HG03460 (cell line): ENCODE results near the gene EIF5AL1.
"Not testable (repeated sequence)": the region's sequence is repeated elsewhere in the genome, so short reads cannot be mapped to it uniquely, and the experiment has no call there.

Source experiments
- ATAC-seq: cut with Tn5 transposase; IDR thresholded peaks from one replicate; pipeline ENCODE4 v1.9.1; 2021; ENCODE audit not compliant: unreplicated experiment

The EIF5AL1 gene

GRCh38 chr10:79555354-79556309, 43.3 kb downstream of the EIF5AL1 start:
- ATAC-seq: no peak

DNA sequence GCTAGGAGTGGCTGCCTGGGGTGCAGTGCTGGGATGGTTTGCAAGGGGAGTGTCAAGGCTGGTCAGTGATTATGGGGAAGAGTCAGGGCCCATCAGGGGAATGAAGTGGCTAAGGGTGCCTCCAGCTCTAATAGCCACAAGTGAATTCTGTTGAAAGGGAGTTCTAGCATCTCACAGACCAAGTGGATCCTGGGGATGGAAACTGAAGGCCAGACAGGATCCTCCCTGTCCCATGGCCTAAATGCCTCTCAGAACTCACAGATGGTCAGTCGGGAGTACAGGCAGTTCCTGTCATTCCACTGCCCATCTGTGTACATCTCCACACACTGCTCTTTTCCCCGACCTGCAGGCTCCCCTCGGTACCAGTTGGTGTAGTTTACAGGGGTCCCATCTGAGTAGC, 44.6 kb downstream of the EIF5AL1 start:
- ATAC-seq: not testable (repeated sequence)

DNA sequence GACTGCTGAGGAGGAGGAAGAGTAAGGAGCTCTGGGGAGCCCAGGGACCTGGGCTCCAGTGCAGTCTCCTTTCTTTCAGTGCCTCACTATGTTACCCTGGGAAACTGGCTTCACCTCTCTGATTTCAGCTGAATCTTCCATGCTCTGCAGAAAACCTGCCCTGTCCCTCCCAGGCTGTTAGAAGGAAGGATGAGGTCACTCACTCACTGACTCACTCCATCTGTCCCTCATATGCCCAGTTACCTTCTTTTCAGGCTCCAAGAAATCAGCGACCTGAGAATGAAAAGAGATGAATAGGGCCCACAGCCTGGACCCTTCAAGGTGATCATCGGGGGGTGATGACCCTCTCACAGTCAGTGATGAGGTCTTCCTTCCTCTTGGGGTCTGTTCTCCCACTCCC, 47.4 kb downstream of the EIF5AL1 start:
- ATAC-seq: no peak

DNA sequence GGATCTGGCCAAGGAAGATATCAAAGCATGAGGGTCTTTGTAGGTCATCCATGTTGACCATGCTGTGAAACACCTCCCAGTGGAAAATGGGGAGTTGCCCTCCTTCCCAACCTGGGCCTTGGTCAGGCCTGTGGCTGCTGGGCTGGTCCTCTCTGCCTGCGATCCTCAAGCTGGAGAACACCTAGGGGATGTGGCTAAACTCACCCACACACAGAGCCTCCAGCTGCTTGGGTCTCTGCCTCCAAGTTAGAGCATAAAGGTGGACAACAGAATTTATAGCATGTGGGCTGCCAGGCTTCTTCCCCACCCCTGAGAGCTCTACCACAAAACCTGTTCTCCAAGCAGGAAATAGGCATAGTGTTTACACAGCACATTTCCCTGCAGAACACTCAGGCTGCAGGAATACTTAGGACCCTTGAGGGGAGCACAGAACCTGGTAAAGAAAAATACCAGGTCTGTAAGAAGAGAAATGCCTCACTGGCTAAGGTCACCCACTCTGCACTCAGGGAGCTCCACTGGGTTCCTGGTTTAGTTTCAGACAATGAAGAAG, 47.9 kb downstream of the EIF5AL1 start, which contains the start of gene SFTPA2:
Gene SFTPA2, minus strand, starts transcription at position 248 of the 550 bp plus-strand sequence. CDS start 924 bp downstream, outside the sequence.
- ATAC-seq: no peak

DNA sequence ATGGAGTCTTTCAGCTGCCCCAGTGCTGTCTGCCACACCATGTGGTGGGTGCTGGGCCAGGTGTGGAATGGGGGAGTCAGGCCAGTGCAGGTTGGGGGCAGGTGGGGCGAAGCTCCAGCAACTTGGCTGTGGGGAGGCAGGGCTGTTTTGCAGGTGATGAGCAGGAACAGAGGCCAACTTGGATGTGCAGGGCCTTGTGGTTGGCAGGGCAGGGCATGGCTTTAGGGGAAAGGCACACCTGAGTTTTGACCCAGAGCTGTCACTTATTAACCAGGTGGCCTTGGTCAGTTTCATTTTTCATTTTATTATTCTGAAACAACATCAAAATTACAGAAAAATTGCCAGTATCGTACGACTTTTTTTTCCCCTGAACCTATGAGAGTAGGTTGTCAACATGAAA, 48.9 kb downstream of the EIF5AL1 start:
- no peak for ATAC-seq

GRCh38 chr10:79562135-79562756, 49.9 kb downstream of the EIF5AL1 start:
- peak; percentile 72 for ATAC-seq

- ATAC-seq: no peak
Measured at GRCh38 chr10:79563426-79563825, 51.1 kb downstream of the EIF5AL1 start.
